Parathyroid adenoma (tissue), 2 donors: Measurements from ENCODE around the gene MYO3B.

Source experiments
- H2AFZ ChIP-seq: fragments of 300-600 bp; sonication (generic); one replicate; pipeline ENCODE4 v1.7.0; 2017; ENCODE audit warnings: antibody characterized with exemption, mild to moderate bottlenecking
- H3K27ac ChIP-seq: fragments of 300-600 bp; sonication (generic); one replicate; pipeline ENCODE4 v1.7.0; 2017
- H3K27me3 ChIP-seq: fragments of 300-600 bp; sonication (generic); one replicate; pipeline ENCODE4 v1.7.0; 2017; ENCODE audit warnings: low read length; ENCODE audit not compliant: control insufficient read depth, insufficient read depth
- H3K36me3 ChIP-seq: fragments of 300-600 bp; sonication (generic); one replicate; pipeline ENCODE4 v1.7.0; 2017; ENCODE audit warnings: low read length; ENCODE audit not compliant: control insufficient read depth, insufficient read depth
- H3K4me1 ChIP-seq: fragments of 300-600 bp; sonication (generic); one replicate; pipeline ENCODE4 v1.7.0; 2017; ENCODE audit warnings: control low read depth
- H3K4me2 ChIP-seq: fragments of 300-600 bp; sonication (generic); one replicate; pipeline ENCODE4 v1.7.0; 2017; ENCODE audit warnings: low read length
- H3K4me3 ChIP-seq: fragments of 300-600 bp; sonication (generic); one replicate; pipeline ENCODE4 v1.7.0; 2017; ENCODE audit warnings: low read depth, low read length
- H3K79me2 ChIP-seq: fragments of 300-600 bp; sonication (generic); one replicate; pipeline ENCODE4 v1.7.0; 2017; ENCODE audit warnings: control low read depth
- H3K9ac ChIP-seq: fragments of 300-600 bp; sonication (generic); one replicate; pipeline ENCODE4 v1.7.0; 2017; ENCODE audit warnings: mild to moderate bottlenecking
- H3K9me3 ChIP-seq: fragments of 300-600 bp; sonication (generic); one replicate; pipeline ENCODE4 v1.7.0; 2017; ENCODE audit warnings: low read length; ENCODE audit not compliant: control insufficient read depth
- CTCF ChIP-seq: fragments of 300-600 bp; sonication (generic); IDR thresholded peaks from one replicate; pipeline ENCODE4 v1.7.0; 2017; ENCODE audit warnings: antibody characterized with exemption, mild to moderate bottlenecking
- donor health status: primary hyperparathyroidism.

The MYO3B gene, protein sequence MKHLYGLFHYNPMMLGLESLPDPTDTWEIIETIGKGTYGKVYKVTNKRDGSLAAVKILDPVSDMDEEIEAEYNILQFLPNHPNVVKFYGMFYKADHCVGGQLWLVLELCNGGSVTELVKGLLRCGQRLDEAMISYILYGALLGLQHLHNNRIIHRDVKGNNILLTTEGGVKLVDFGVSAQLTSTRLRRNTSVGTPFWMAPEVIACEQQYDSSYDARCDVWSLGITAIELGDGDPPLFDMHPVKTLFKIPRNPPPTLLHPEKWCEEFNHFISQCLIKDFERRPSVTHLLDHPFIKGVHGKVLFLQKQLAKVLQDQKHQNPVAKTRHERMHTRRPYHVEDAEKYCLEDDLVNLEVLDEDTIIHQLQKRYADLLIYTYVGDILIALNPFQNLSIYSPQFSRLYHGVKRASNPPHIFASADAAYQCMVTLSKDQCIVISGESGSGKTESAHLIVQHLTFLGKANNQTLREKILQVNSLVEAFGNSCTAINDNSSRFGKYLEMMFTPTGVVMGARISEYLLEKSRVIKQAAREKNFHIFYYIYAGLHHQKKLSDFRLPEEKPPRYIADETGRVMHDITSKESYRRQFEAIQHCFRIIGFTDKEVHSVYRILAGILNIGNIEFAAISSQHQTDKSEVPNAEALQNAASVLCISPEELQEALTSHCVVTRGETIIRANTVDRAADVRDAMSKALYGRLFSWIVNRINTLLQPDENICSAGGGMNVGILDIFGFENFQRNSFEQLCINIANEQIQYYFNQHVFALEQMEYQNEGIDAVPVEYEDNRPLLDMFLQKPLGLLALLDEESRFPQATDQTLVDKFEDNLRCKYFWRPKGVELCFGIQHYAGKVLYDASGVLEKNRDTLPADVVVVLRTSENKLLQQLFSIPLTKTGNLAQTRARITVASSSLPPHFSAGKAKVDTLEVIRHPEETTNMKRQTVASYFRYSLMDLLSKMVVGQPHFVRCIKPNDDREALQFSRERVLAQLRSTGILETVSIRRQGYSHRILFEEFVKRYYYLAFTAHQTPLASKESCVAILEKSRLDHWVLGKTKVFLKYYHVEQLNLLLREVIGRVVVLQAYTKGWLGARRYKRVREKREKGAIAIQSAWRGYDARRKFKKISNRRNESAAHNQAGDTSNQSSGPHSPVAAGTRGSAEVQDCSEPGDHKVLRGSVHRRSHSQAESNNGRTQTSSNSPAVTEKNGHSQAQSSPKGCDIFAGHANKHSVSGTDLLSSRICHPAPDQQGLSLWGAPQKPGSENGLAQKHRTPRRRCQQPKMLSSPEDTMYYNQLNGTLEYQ (N-terminal part only)

DNA sequence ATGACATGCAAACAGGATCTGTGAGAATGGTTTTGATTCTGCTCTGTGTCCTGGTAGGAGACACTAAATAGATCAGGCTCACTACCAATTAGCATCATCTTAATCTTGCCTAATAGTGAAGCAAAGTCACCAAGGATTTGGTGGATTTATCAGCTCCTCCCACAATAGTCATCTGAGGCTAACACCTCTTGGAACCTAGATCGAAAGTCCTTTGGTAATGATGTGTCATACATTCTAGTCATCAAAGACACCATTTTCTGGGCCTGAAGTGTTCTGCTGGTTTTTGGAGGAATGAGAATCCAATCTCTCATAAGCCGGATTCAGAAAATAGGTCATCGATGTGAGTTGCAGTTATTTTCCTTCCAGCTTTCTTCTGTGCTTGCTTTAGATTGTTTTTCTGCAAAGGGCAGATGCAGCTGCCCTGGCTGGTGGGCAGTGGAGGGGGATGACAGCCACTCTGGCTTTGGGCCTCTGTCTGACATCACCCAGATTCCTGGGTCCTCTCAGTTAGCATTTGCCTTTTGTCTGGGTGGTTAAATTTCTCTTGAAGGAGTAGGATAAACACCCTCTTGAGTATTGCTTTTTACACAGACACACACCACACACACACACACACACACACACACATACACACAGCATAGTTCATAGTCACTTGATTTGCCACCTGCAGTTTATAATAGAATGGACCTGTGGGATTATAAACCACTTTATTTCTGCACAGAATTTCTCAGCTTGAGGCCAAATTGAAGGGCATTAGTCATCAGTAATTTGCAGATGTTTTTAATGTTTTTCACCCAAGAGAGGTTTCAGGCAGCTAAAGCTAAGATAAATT, at the start of gene MYO3B:
Gene MYO3B, plus strand, starts transcription at position 198 of the 832 bp plus-strand sequence. Its CDS starts 141 bp downstream, at position 339.
- H3K4me2 ChIP-seq = no peak within 1 kb of the TSS
- H3K79me2 ChIP-seq = no peaks in the 10 kb centered on the region
- no peak within 1 kb of the TSS for H3K9ac ChIP-seq
- H3K4me3 ChIP-seq = no peak within 1 kb of the TSS
- no peak within 1 kb of the TSS for H3K27ac ChIP-seq
- no peak within 1 kb of the TSS for H2AFZ ChIP-seq
- no peaks in the 10 kb centered on the region for H3K36me3 ChIP-seq
- H3K9me3 ChIP-seq = no peaks in the 10 kb centered on the region
- no peaks in the 10 kb centered on the region for H3K4me1 ChIP-seq
- no peaks in the 10 kb centered on the region for H3K27me3 ChIP-seq
- no peak for TF ChIP-seq CTCF

GRCh38 chr2:170139276-170139967, 38.5 kb upstream of the MYO3B start:
- Histone ChIP-seq H3K79me2 (no peaks in the 10 kb centered on the region), H3K4me2 (no peak overlapping the region), H2AFZ (no peak overlapping the region), H3K27me3 (no peaks in the 10 kb centered on the region), H3K4me3 (no peak overlapping the region), H3K4me1 (no peaks in the 10 kb centered on the region), H3K27ac (no peak overlapping the region), H3K9ac (no peak overlapping the region), H3K36me3 (no peaks in the 10 kb centered on the region), H3K9me3 (no peaks in the 10 kb centered on the region)
- TF ChIP-seq CTCF = no peak

DNA sequence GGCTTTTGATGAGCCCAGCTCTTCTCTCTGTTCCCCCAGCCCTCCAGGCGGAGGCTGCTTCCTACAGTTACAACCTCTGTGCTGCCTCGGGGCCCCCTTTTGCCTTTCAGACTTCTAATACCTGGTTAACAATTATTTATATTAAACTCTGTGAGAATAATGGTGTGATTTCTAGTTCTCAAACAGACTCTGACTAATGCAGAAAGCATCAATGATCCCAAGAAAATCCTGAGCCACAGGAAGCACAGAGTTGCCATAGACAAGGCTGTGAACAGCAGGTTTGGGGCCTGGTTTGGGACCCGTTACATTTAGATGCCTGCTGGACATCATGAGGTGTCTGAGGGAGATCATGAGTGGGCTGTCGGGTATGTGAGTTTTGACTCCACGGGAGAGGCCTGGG, 37.4 kb upstream of the MYO3B start:
- H2AFZ ChIP-seq = no peak overlapping the region
- H3K36me3 ChIP-seq = no peaks in the 10 kb centered on the region
- no peak overlapping the region for H3K4me2 ChIP-seq
- no peaks in the 10 kb centered on the region for H3K9me3 ChIP-seq
- H3K4me1 ChIP-seq = no peaks in the 10 kb centered on the region
- no peaks in the 10 kb centered on the region for H3K79me2 ChIP-seq
- no peak overlapping the region for H3K27ac ChIP-seq
- no peak overlapping the region for H3K4me3 ChIP-seq
- H3K27me3 ChIP-seq = no peaks in the 10 kb centered on the region
- TF ChIP-seq CTCF = no peak
- no peak overlapping the region for H3K9ac ChIP-seq

- H3K4me3 ChIP-seq = no peak overlapping the region
- no peaks in the 10 kb centered on the region for H3K9me3 ChIP-seq
- no peak overlapping the region for H3K4me2 ChIP-seq
- H3K9ac ChIP-seq = no peak overlapping the region
- H3K79me2 ChIP-seq = no peaks in the 10 kb centered on the region
- TF ChIP-seq CTCF = no peak
- no peaks in the 10 kb centered on the region for H3K27me3 ChIP-seq
- H3K4me1 ChIP-seq = no peaks in the 10 kb centered on the region
- no peaks in the 10 kb centered on the region for H3K36me3 ChIP-seq
- H2AFZ ChIP-seq = no peak overlapping the region
- no peak overlapping the region for H3K27ac ChIP-seq
Observed at GRCh38 chr2:170141865-170142264, 36.1 kb upstream of the MYO3B start.
